ENCODE results near the gene OR10G8.

Gene OR10G8

DNA sequence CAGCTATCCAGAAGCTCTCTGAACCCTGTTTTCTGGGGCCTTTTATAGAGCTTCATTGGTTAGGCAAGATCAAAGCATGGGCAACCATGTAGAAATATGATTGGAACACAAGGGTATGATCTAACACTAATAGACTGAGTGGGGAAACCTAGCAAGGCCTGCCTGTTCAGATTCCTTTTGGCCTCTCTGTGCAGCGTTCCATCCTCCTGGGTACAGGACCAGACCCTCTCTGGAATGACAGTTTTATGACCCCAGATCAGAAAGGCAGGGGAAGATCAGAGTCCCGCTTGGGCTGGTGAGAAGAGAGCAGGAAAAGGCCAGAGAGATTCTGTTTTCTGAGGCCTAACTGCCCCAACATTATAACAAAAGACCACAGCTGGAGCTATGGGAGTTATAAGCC lies 52.0 kb downstream of the OR10G8 start:
- no peak for DNase-seq

GRCh38 chr11:124079631-124080326 lies 53.2 kb downstream of the OR10G8 start:
- DNase-seq: no peak
